ENCODE results near the gene ANKDD1A. TPM values are rescaled to one million over a fixed set of nuclear protein-coding genes. Genes with fewer than 3 reads are reported as not detected.
A peak's percentile ranks its signal among the peaks of the same experiment; 100 is the strongest.

ANKDD1A gene
- total RNA-seq = 10 to 100 TPM in 1 of 2 donors, 1 to 10 TPM in 1; 3.3 to 23.9 TPM

DNA sequence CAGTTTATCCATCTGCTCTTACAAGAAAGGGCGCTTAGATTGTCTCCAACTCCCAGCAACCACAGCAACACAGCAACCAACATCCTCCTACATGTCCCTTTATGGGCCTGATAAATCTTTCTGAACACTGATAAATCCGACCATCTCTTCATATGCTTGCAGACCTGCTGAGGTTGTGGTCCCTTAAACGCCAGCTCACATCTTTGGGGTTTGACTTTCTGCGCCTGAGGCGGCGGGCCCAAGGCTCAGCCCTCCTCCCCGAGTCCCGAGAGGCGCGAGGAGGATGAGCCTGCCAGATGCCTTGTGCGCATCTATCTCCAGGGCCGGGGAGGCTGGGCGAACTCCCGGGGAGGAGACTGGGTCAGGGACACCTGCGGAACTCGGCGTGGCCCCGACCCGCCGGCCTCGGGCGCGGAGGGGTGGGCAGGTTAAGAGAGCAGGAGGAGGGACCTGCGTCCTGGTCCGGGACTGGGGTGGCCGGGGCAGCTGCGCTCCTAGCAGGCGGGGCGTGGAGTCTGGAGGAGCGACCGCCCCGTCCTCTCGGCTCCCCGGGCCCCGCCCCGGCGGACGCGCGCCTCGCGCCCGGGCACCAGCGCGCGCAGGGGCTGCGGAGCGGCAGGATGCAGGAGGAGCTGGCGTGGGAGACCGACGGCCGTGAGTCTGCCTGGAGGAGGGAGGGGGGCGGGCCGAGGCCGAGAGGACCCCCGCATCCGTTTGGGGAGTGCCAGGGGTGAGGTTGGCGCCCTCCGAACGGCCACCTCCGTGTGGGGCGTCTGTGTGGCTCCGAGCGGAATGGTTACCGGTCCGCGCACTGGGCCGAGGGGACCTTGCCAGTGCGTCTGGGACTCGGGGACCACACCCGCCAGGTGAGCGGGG is at the start of gene ANKDD1A:
Gene ANKDD1A, plus strand, starts transcription at position 592 of the 876 bp plus-strand sequence. Its CDS starts 29 bp downstream, at position 621.
- intact Hi-C loops (cut with DNase I) = loop anchor here (5.0 kb wide), 1 partner anchor 69 kb away; the partner anchor contains the start of gene PLEKHO2
- H3K4me3 ChIP-seq = peak within 1 kb of the TSS; percentile 43 to 45
- H3K9me3 ChIP-seq = no peaks in the 10 kb centered on the region
- 4% methylated on average over 55 of the region's 72 CpGs for WGBS
- TF ChIP-seq POLR2A (IDR thresholded peaks at IDR 0.05) (peak; percentile 24), POLR2AphosphoS5 (IDR thresholded peaks at IDR 0.05) (no peak)
- TF ChIP-seq, protein P1, sequence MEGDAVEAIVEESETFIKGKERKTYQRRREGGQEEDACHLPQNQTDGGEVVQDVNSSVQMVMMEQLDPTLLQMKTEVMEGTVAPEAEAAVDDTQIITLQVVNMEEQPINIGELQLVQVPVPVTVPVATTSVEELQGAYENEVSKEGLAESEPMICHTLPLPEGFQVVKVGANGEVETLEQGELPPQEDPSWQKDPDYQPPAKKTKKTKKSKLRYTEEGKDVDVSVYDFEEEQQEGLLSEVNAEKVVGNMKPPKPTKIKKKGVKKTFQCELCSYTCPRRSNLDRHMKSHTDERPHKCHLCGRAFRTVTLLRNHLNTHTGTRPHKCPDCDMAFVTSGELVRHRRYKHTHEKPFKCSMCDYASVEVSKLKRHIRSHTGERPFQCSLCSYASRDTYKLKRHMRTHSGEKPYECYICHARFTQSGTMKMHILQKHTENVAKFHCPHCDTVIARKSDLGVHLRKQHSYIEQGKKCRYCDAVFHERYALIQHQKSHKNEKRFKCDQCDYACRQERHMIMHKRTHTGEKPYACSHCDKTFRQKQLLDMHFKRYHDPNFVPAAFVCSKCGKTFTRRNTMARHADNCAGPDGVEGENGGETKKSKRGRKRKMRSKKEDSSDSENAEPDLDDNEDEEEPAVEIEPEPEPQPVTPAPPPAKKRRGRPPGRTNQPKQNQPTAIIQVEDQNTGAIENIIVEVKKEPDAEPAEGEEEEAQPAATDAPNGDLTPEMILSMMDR (IDR thresholded peaks at IDR 0.05) = no peak
- no peaks in the 10 kb centered on the region for H3K36me3 ChIP-seq
- H3K27ac ChIP-seq = no peak within 1 kb of the TSS
- peaks cover 3% of the 10 kb centered on the region for H3K4me1 ChIP-seq (replicated peaks)
- DNase-seq (ENCODE audit: low spot score) = peak; percentile 33
- no peaks in the 10 kb centered on the region for H3K27me3 ChIP-seq (replicated peaks; ENCODE audit: insufficient read depth)

DNA sequence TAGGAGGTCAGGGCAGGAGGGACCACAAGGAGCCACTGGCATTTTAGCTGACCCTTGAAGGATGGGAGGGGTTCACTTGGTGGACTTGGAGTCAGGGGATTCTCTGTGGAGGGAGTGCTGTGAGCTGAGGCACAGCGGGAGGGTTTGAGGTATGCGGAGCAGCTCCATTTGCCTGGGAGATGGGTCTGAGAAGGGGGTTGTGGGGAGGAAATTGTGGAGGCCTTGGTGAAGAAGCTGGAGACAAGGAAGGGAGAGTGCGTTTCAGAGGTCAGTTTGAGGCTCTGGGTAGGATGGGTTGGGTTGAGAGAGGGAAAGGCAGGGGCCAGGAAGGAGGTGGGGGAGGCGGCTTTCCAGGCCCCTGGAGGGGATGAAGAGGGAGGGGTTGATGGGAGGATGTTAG is 49.7 kb upstream of the ANKDD1A start:
- peaks cover 0 to 13% of the 10 kb centered on the region in 2 donors for H3K36me3 ChIP-seq
- TF ChIP-seq, protein P1 (IDR thresholded peaks at IDR 0.05) = no peak
- TF ChIP-seq POLR2AphosphoS5 (IDR thresholded peaks at IDR 0.05) = no peak
- TF ChIP-seq POLR2A (IDR thresholded peaks at IDR 0.05) = no peak
- no peaks in the 10 kb centered on the region for H3K4me1 ChIP-seq (replicated peaks)
- intact Hi-C loops (cut with DNase I) = no loop called here
- H3K4me3 ChIP-seq = no peak overlapping the region
- WGBS = 90% methylated on average over 4 of the region's 4 CpGs
- DNase-seq (ENCODE audit: low spot score) = no peak
- H3K27ac ChIP-seq = no peak overlapping the region
- no peaks in the 10 kb centered on the region for H3K27me3 ChIP-seq (replicated peaks; ENCODE audit: insufficient read depth)
- H3K9me3 ChIP-seq = no peaks in the 10 kb centered on the region

DNA sequence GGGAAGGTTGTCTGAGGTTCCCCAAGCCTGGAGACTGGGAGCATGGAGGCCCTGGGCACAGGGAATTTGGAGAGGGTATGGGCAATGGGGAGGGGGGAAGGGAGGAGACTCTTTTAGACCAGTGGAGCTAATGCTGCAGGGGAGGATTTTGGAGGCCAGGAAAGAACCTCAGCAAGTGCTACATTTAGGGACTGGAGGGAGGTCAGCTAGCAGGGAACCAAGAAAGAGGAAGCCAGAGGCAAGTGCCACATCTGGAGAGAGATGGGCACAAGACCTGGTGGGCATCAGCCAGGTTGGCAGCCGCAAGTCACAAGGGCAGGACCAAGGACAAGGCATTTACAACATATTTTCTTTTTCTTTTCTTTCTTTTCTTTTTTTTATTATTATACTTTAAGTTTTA is 49.3 kb upstream of the ANKDD1A start:
- DNase-seq (ENCODE audit: low spot score) = no peak
- Histone ChIP-seq H3K27ac (no peak overlapping the region), H3K4me3 (no peak overlapping the region), H3K36me3 (peaks cover 0 to 13% of the 10 kb centered on the region in 2 donors), H3K27me3 (replicated peaks; ENCODE audit: insufficient read depth) (no peaks in the 10 kb centered on the region), H3K9me3 (no peaks in the 10 kb centered on the region), H3K4me1 (replicated peaks) (no peaks in the 10 kb centered on the region)
- 95% methylated on average over 1 of the region's 1 CpG for WGBS
- intact Hi-C loops (cut with DNase I) = no loop called here
- no peak for TF ChIP-seq POLR2A (IDR thresholded peaks at IDR 0.05)
- no peak for TF ChIP-seq POLR2AphosphoS5 (IDR thresholded peaks at IDR 0.05)
- TF ChIP-seq, protein P1 (IDR thresholded peaks at IDR 0.05) = no peak

DNA sequence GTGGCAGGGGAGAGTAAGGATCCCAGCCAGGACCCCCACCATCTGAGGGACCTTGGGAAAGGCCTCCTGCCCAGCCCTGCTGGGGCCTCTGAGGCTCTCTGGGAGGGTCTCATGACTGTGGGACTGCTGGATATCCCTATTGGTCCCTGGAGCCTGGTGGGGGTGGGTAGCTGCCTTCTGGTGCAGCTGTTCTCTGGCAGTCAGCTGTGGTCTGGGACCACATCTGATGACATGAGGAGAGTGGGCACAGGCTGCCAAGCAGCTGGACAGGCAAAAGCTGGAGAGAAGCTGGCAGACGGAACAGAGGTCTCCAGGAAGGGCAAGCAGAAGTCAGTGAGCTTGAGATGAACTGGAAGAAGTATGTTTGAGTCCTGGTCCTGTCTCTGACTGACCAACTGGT is 47.6 kb upstream of the ANKDD1A start:
- DNase-seq (ENCODE audit: low spot score) = no peak
- TF ChIP-seq, protein P1 (IDR thresholded peaks at IDR 0.05) = no peak
- no peak for TF ChIP-seq POLR2A (IDR thresholded peaks at IDR 0.05)
- no peak for TF ChIP-seq POLR2AphosphoS5 (IDR thresholded peaks at IDR 0.05)
- no peaks in the 10 kb centered on the region for H3K4me1 ChIP-seq (replicated peaks)
- H3K36me3 ChIP-seq = peaks cover 0 to 13% of the 10 kb centered on the region in 2 donors
- H3K4me3 ChIP-seq = no peak overlapping the region
- H3K9me3 ChIP-seq = no peaks in the 10 kb centered on the region
- no peak overlapping the region for H3K27ac ChIP-seq
- H3K27me3 ChIP-seq (replicated peaks; ENCODE audit: insufficient read depth) = no peaks in the 10 kb centered on the region
- intact Hi-C loops (cut with DNase I) = no loop called here
- 89% methylated on average over 1 of the region's 1 CpG for WGBS
